Transverse colon (tissue), 4 donors: ENCODE results near the gene WIPF1. TPM values are rescaled to one million over a fixed set of nuclear protein-coding genes. Genes with fewer than 3 reads are reported as not detected.

ENCODE experiments used
- DNase-seq: peaks from one replicate; pipeline ENCODE4 v3.0.0-alpha.2; 2019
- H3K27ac ChIP-seq, 4 donors: fragments of 200-600 bp; sonication (generic); 2 replicates each; pipeline ENCODE4 v1.5.1; 2016 to 2018; ENCODE audit warnings: inconsistent platforms in 4 of 4
- H3K27me3 ChIP-seq: fragments of 200-600 bp; sonication (generic); 2 replicates; pipeline ENCODE4 v1.5.1; 2017; ENCODE audit warnings: inconsistent platforms
- H3K36me3 ChIP-seq, 4 donors: fragments of 200-600 bp; sonication (generic); 2 replicates each; pipeline ENCODE4 v1.5.1; 2017 to 2019; ENCODE audit warnings: inconsistent platforms in 4 of 4
- H3K4me1 ChIP-seq, 4 donors: fragments of 200-600 bp; sonication (generic); 2 replicates each; pipeline ENCODE4 v1.5.1; 2017 to 2020; ENCODE audit warnings: inconsistent platforms in 4 of 4
- H3K4me3 ChIP-seq, 4 donors: fragments of 200-600 bp; sonication (generic); 1 replicate in 1 of 4; 2 replicates in 3 of 4; pipeline versions ENCODE4 v1.5.1 to v1.6.1; 2017 to 2019; ENCODE audit warnings: inconsistent platforms in 4 of 4
- H3K9me3 ChIP-seq, 2 donors: fragments of 200-600 bp; sonication (generic); 2 replicates each; pipeline ENCODE4 v1.5.1; 2017 to 2019; ENCODE audit warnings: inconsistent platforms in 2 of 2
- EP300 ChIP-seq: sonication (generic); formaldehyde crosslinking; IDR thresholded peaks from one replicate; pipeline ENCODE4 v1.6.1; 2017; ENCODE audit warnings: antibody characterized with exemption, low read depth
- POLR2A ChIP-seq: fragments of 450-650 bp; IDR thresholded peaks from one replicate; pipeline ENCODE4 v1.6.1; 2016; ENCODE audit warnings: antibody characterized with exemption, mild to moderate bottlenecking, moderate library complexity
- POLR2AphosphoS5 ChIP-seq, 3 donors: sonication (generic); formaldehyde crosslinking; IDR thresholded peaks; one replicate each; pipeline ENCODE4 v1.6.1; 2016; ENCODE audit warnings: antibody characterized with exemption in 3 of 3
- WGBS, 2 donors: methylation state at CpG; one replicate each; pipeline ENCODE4 v1.1.5; 2018; ENCODE audit warnings: low coverage in 1 of 2; 5-methylcytosine and 5-hydroxymethylcytosine counted together
- in situ Hi-C, 4 donors: fragments of 200-750 bp; cut with MboI; loops; one replicate each; pipeline versions ENCODE4 v1.15.0 to v1.15.1; 2017; ENCODE audit warnings: low sequenced_read_pairs in 3 of 4, low pct_ligation_motif_present in 1 of 4, low pct_unique_long_range_greater_than_20kb in 1 of 4
- intact Hi-C: fragments of 100-400 bp; cut with DNase I; formaldehyde crosslinking; loops from one replicate; pipeline ENCODE4 v1.15.1; 2023; ENCODE audit warnings: low total_unique reads
- total RNA-seq, 4 donors: library from RNA; depleted of rRNA; stranded (reverse); fragments of >200 nt; gene quantifications; one replicate each; pipeline ENCODE4 v1.1.0, GENCODE V29; 2016
- TF ChIP-seq, protein P1 (sequence below), 5 experiments: fragments of 200-600 bp in 3 of 5; fragments of 450-650 bp in 2 of 5; sonication (generic) in 3 of 5; IDR thresholded peaks; 1 replicate in 2 of 5; 2 replicates in 3 of 5; pipeline ENCODE4 v1.5.1; 2016 to 2017; ENCODE audit warnings: antibody characterized with exemption in 5 of 5, inconsistent platforms in 3 of 5, mild to moderate bottlenecking in 2 of 5, moderate library complexity in 1 of 5

WIPF1 gene
- total RNA-seq, 4 donors from 2014 or later = 8.5 to 32.6 (median 16.1) TPM

DNA sequence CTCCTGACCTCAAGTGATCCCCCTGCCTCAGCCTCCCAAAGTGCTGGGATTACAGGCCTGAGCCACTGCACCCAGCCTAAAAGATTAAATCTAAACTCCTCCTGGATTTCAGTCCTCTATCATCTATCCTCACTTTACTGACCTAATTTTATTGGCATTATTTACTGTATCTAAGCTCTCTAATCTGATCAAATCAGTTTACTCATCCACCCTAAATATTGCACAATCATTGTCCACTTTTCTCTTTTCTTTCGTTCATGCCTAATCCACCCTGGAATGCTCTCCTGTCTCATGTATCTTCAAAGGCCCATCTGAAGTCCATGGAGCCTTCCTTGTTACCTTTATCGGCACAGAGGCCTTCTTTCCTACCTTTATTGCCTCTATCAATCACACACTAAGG lies 79.2 kb downstream of the WIPF1 start:
- in situ Hi-C loops (no loop called here), intact Hi-C loops (no loop called here)
- H3K27me3 ChIP-seq = no peaks in the 10 kb centered on the region
- no peaks in the 10 kb centered on the region for H3K4me1 ChIP-seq
- no peaks in the 10 kb centered on the region for H3K36me3 ChIP-seq
- TF ChIP-seq POLR2A (no peak), POLR2AphosphoS5 (IDR thresholded peaks at IDR 0.05) (no peak), EP300 (no peak)
- TF ChIP-seq, protein P1, sequence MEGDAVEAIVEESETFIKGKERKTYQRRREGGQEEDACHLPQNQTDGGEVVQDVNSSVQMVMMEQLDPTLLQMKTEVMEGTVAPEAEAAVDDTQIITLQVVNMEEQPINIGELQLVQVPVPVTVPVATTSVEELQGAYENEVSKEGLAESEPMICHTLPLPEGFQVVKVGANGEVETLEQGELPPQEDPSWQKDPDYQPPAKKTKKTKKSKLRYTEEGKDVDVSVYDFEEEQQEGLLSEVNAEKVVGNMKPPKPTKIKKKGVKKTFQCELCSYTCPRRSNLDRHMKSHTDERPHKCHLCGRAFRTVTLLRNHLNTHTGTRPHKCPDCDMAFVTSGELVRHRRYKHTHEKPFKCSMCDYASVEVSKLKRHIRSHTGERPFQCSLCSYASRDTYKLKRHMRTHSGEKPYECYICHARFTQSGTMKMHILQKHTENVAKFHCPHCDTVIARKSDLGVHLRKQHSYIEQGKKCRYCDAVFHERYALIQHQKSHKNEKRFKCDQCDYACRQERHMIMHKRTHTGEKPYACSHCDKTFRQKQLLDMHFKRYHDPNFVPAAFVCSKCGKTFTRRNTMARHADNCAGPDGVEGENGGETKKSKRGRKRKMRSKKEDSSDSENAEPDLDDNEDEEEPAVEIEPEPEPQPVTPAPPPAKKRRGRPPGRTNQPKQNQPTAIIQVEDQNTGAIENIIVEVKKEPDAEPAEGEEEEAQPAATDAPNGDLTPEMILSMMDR (IDR thresholded peaks at IDR 0.05) = no peak
- H3K9me3 ChIP-seq = no peaks in the 10 kb centered on the region
- H3K27ac ChIP-seq = no peak overlapping the region
- H3K4me3 ChIP-seq = no peak overlapping the region
- DNase-seq = no peak
- WGBS, 2 donors = 75% methylated on average over 2 of the region's 2 CpGs

DNA sequence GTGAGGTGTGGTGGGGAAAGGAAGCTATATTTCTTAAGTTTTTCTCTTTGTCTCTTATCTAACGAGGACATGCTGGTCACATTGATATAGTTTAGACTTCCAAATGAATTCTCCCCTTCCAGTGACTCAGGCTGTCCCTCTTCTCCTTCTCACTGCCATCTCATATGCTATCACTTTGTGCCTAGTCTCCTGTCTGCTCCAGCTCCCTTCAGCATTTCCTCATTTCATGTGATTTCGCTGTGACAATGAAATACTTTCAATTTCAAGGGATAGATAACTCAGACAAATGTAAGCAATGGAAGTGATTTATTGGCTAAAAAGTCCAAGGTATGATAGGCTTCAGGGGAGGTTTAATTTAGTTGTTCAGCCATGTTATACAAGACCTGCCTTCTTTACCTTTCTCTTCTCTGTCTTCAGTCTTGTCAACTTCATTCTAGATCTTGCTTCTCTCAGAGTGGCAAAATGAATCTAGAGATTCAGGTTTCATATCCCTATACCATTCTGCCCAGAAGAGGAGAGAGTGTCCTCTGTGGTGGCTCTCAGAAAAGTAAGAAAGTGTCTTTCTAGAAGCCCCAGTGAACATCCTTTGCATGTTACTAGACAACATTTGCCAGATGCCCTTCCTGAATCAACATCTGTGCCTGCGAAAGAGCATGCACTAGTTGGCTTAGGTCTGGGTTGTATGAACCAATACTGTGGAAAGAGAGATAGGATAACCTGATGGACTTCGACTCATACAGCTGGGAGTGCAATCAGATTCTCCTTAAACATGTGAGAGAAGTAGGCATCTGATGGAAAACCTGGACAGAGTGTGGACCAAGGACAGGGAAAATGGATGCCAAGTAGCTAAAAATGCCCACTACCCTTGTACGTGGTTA lies 80.9 kb downstream of the WIPF1 start:
- Histone ChIP-seq H3K27ac (no peak overlapping the region), H3K27me3 (no peaks in the 10 kb centered on the region), H3K36me3 (no peaks in the 10 kb centered on the region), H3K4me3 (no peak overlapping the region), H3K4me1 (no peaks in the 10 kb centered on the region), H3K9me3 (no peaks in the 10 kb centered on the region)
- 67 to 78% methylated on average over 3 to 5 of the region's 5 CpGs for WGBS, 2 donors
- in situ Hi-C loops (no loop called here), intact Hi-C loops (no loop called here)
- DNase-seq = no peak
- TF ChIP-seq EP300 (no peak), POLR2A (no peak), POLR2AphosphoS5 (IDR thresholded peaks at IDR 0.05) (no peak)
- TF ChIP-seq, protein P1 (IDR thresholded peaks at IDR 0.05) = no peak

DNA sequence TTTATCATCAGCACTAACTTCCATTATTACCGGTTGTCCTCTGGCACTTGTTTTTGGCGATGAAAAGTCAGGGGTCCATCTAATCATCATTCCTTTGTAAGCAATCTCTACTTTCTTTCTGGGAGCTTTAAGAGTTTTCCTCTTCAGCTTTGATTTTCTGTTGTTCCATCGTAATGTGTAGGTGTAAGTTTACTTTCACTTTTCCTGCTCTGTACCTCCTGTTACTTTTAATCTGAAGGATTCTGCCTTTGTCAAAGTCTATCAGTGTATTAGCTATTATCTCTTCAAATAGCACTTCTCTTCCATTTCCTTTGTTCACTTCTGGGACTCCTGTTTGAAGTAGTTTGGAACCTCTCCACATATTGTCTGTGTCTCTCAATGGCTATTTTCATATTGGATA lies 85.3 kb downstream of the WIPF1 start:
- DNase-seq = no peak
- in situ Hi-C loops (no loop called here), intact Hi-C loops (no loop called here)
- Histone ChIP-seq H3K9me3 (peaks cover 6 to 9% of the 10 kb centered on the region in 2 donors), H3K4me3 (no peak overlapping the region), H3K4me1 (no peaks in the 10 kb centered on the region), H3K27ac (no peak overlapping the region), H3K36me3 (no peaks in the 10 kb centered on the region), H3K27me3 (no peaks in the 10 kb centered on the region)
- 77 to 79% methylated on average over 3 of the region's 3 CpGs for WGBS, 2 donors
- TF ChIP-seq POLR2AphosphoS5 (IDR thresholded peaks at IDR 0.05) (no peak), EP300 (no peak), POLR2A (no peak)
- TF ChIP-seq, protein P1 (IDR thresholded peaks at IDR 0.05) = no peak

DNA sequence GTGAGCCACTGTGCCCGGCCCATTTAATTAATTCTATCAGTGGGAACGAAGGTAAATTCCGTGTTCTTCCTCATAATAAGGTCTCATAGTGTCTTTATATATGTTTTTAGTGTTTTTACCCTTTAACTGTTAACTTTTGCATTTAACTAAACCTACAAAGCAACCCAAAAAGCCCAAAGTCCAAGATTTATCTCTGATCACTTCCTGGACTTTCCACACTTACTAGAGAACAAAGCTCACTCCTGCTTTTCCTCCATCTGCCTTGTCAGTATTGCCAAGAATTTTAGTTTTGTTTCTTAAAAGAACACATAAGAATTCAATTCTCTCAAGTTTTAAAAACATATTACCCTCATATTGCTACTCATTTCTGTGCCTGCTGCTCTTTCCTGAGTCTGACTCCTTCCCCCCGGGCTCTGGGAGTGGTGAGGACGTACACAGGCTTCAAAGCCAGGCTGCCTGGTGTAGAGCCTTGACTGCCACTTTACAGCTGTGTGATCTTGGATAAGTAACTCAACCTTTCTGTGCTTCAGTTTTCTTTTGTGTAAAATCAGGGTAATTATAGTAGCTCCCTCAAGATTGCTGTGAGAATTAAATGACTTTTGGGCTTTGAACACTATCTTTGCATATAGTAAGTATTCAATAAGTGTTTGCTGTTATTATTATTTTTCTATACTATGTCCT lies 85.9 kb downstream of the WIPF1 start:
- 28 to 53% methylated on average over 3 to 5 of the region's 5 CpGs for WGBS, 2 donors
- intact Hi-C loops (no loop called here), in situ Hi-C loops (no loop called here)
- Histone ChIP-seq H3K4me3 (no peak overlapping the region), H3K9me3 (peaks cover 6 to 9% of the 10 kb centered on the region in 2 donors), H3K36me3 (no peaks in the 10 kb centered on the region), H3K27me3 (no peaks in the 10 kb centered on the region), H3K27ac (no peak overlapping the region), H3K4me1 (no peaks in the 10 kb centered on the region)
- no peak for DNase-seq
- no peak for TF ChIP-seq POLR2A
- TF ChIP-seq, protein P1 (IDR thresholded peaks at IDR 0.05) = no peak
- no peak for TF ChIP-seq EP300
- TF ChIP-seq POLR2AphosphoS5 (IDR thresholded peaks at IDR 0.05) = no peak
